SK-N-SH (cell line): ENCODE results near the gene UNC79.

Source experiments
- MEF2A ChIP-seq: IDR thresholded peaks from 2 replicates; pipeline ENCODE4 v1.4.0; 2012; ENCODE audit warnings: low read depth, borderline replicate concordance
- TF ChIP-seq, protein P1 (sequence below): fragments of 200-600 bp; sonication (generic); IDR thresholded peaks from 2 replicates; pipeline ENCODE4 v1.6.1; 2017; ENCODE audit warnings: antibody characterized with exemption, mild to moderate bottlenecking, moderate library complexity
- TF ChIP-seq, protein P2 (sequence below): IDR thresholded peaks from 2 replicates; pipeline ENCODE4 v1.4.0; 2012; ENCODE audit warnings: low read depth
- TF ChIP-seq, protein P3 (sequence below): IDR thresholded peaks from 2 replicates; pipeline ENCODE4 v1.6.1; 2012; ENCODE audit warnings: mild to moderate bottlenecking, low read depth, low read length, moderate library complexity

DNA sequence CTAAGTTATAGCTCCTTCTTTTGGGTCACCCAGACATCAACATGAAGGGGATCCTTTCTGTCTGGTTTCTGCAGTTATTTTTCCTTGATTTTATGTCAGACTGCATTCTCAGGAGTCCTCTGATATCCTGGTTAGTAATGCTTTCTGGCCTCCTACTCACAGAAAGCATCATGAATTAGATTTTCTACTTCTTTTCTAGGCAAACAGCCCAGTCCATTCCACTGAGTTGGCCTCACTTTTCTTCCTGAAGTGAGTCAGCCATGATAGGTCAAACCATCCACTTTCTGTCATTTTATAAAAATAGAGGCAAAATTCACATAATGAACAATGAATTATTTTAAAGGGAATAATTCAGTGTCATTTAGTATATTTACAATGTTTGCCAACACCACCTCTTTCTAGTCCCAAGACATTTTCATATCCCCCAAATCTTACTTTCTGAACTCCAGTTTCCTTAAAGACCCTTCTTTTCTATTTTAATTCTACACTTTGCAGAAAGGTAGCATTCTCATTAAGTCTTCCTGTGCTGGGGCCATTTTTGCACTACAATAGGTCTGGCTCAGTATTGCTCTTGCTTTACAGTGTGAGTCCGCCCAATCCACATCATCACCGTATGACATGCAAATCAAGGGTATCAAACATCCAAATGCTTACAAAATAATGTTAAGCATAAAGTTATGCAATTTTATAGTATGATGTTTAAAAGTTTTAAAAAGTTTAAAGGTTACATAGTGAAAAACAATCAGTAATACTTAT lies 95.1 kb downstream of the UNC79 start:
- TF ChIP-seq, protein P1, sequence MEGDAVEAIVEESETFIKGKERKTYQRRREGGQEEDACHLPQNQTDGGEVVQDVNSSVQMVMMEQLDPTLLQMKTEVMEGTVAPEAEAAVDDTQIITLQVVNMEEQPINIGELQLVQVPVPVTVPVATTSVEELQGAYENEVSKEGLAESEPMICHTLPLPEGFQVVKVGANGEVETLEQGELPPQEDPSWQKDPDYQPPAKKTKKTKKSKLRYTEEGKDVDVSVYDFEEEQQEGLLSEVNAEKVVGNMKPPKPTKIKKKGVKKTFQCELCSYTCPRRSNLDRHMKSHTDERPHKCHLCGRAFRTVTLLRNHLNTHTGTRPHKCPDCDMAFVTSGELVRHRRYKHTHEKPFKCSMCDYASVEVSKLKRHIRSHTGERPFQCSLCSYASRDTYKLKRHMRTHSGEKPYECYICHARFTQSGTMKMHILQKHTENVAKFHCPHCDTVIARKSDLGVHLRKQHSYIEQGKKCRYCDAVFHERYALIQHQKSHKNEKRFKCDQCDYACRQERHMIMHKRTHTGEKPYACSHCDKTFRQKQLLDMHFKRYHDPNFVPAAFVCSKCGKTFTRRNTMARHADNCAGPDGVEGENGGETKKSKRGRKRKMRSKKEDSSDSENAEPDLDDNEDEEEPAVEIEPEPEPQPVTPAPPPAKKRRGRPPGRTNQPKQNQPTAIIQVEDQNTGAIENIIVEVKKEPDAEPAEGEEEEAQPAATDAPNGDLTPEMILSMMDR: no peak
- TF ChIP-seq MEF2A: no peak
- TF ChIP-seq, protein P2, sequence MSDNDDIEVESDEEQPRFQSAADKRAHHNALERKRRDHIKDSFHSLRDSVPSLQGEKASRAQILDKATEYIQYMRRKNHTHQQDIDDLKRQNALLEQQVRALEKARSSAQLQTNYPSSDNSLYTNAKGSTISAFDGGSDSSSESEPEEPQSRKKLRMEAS: no peak
- TF ChIP-seq, protein P3, sequence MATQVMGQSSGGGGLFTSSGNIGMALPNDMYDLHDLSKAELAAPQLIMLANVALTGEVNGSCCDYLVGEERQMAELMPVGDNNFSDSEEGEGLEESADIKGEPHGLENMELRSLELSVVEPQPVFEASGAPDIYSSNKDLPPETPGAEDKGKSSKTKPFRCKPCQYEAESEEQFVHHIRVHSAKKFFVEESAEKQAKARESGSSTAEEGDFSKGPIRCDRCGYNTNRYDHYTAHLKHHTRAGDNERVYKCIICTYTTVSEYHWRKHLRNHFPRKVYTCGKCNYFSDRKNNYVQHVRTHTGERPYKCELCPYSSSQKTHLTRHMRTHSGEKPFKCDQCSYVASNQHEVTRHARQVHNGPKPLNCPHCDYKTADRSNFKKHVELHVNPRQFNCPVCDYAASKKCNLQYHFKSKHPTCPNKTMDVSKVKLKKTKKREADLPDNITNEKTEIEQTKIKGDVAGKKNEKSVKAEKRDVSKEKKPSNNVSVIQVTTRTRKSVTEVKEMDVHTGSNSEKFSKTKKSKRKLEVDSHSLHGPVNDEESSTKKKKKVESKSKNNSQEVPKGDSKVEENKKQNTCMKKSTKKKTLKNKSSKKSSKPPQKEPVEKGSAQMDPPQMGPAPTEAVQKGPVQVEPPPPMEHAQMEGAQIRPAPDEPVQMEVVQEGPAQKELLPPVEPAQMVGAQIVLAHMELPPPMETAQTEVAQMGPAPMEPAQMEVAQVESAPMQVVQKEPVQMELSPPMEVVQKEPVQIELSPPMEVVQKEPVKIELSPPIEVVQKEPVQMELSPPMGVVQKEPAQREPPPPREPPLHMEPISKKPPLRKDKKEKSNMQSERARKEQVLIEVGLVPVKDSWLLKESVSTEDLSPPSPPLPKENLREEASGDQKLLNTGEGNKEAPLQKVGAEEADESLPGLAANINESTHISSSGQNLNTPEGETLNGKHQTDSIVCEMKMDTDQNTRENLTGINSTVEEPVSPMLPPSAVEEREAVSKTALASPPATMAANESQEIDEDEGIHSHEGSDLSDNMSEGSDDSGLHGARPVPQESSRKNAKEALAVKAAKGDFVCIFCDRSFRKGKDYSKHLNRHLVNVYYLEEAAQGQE: no peak
